ENCODE measurements around the gene TTLL13.

Gene TTLL13

GRCh38 chr15:90261811-90262210 lies 12.5 kb downstream of the TTLL13 start:
- TF ChIP-seq CTCF (conservative IDR thresholded peaks at IDR 0.05; ENCODE audit: low read depth) = no peak
- CTCF ChIA-PET = interaction anchor here (0.6 to 0.8 kb wide), 4 partner anchors 10 to 439 kb away, joined by 3 to 6 read pairs (median 6); no protein-coding TSS in a partner anchor
- H3K27ac ChIP-seq = peak overlapping the region; percentile 72
- peak; percentile 81 for DNase-seq (ENCODE audit: low spot score)
- POLR2A ChIA-PET (ENCODE audit: low non-redundant PET) = interaction anchor here (1.6 to 2.0 kb wide), 2 partner anchors 10 to 28 kb away, joined by 4 to 7 read pairs; partner anchors contain the start of genes CIB1 and GDPGP1

GRCh38 chr15:90262426-90262825 lies 13.1 kb downstream of the TTLL13 start:
- ChIA-PET POLR2A (ENCODE audit: low non-redundant PET) (interaction anchor here (1.6 to 2.0 kb wide), 2 partner anchors 10 to 28 kb away, joined by 4 to 7 read pairs; partner anchors contain the start of genes CIB1 and GDPGP1), CTCF (interaction anchor here (0.7 to 0.8 kb wide), 2 partner anchors 41 to 119 kb away, joined by 3 to 5 read pairs; no protein-coding TSS in a partner anchor)
- TF ChIP-seq CTCF (conservative IDR thresholded peaks at IDR 0.05; ENCODE audit: low read depth) = no peak
- H3K27ac ChIP-seq = peak overlapping the region; percentile 72
- DNase-seq (ENCODE audit: low spot score) = no peak

GRCh38 chr15:90264671-90265070 lies 15.3 kb downstream of the TTLL13 start:
- peak; percentile 36 for DNase-seq (ENCODE audit: low spot score)
- no peak for TF ChIP-seq CTCF (conservative IDR thresholded peaks at IDR 0.05; ENCODE audit: low read depth)
- ChIA-PET POLR2A (ENCODE audit: low non-redundant PET) (no interaction called here), CTCF (no interaction called here)
- H3K27ac ChIP-seq = peak overlapping the region; percentile 95

- DNase-seq (ENCODE audit: low spot score) = peak; percentile 89
- peak within 1 kb of the TSS; percentile 95 for H3K27ac ChIP-seq
- no peak for TF ChIP-seq CTCF (conservative IDR thresholded peaks at IDR 0.05; ENCODE audit: low read depth)
- ChIA-PET CTCF (no interaction called here), POLR2A (ENCODE audit: low non-redundant PET) (interaction anchor here (0.6 kb wide), 1 partner anchor 26 kb away, joined by 3 read pairs; no protein-coding TSS in a partner anchor)
These were observed 16.1 kb downstream of the TTLL13 start, which contains the start of gene NGRN for GRCh38 chr15:90265271-90266060. Gene NGRN (plus strand): TSS chr15:90265672. CDS start chr15:90265713, 41 bp downstream.

DNA sequence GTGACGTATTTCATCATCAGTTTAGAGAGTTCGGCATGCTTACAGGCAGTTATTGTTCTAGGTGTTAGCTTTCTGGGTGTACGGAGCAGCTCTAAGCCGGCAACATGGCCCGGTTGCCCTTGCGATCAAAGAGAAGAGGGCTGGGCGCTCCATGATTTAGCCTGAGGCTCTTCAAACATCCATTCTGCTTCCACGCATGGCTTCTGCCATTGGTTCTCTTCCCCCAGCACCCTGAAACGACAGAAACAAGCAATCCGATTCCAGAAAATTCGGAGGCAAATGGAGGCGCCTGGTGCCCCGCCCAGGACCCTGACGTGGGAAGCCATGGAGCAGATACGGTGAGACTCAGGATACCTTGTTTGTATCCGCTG lies 16.7 kb downstream of the TTLL13 start:
- DNase-seq (ENCODE audit: low spot score) = peak; percentile 44
- TF ChIP-seq CTCF (conservative IDR thresholded peaks at IDR 0.05; ENCODE audit: low read depth) = no peak
- ChIA-PET POLR2A (ENCODE audit: low non-redundant PET) (interaction anchor here (0.6 kb wide), 1 partner anchor 26 kb away, joined by 3 read pairs; no protein-coding TSS in a partner anchor), CTCF (interaction anchor here (0.6 kb wide), 1 partner anchor 621 kb away, joined by 6 read pairs; no protein-coding TSS in a partner anchor)
- peak overlapping the region; percentile 95 for H3K27ac ChIP-seq

DNA sequence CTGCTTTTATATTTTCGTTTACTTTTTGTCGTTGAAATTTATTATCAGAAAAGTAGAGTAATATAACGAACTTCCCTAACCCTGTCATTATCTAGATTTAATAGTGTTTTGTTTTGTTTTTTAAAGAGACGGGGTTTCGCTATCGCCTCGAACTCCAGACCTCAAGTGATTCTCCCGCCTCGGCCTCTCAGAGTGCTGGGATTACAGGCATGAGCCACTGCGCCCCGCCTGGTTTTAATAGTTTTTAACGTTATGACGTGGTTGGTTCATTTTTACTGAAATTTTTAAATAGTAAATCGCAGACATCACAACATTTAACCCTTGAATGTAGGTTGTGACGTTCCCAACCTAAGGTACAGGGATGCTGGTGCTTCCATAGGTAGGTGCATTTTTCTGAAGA lies 17.1 kb downstream of the TTLL13 start:
- ChIA-PET POLR2A (ENCODE audit: low non-redundant PET) (no interaction called here), CTCF (interaction anchor here (0.6 kb wide), 1 partner anchor 620 kb away, joined by 6 read pairs; no protein-coding TSS in a partner anchor)
- DNase-seq (ENCODE audit: low spot score) = no peak
- TF ChIP-seq CTCF (conservative IDR thresholded peaks at IDR 0.05; ENCODE audit: low read depth) = no peak
- peak overlapping the region; percentile 95 for H3K27ac ChIP-seq
